ENCODE measurements around the gene GRID1.
"Not testable (repeated sequence)": the region's sequence is repeated elsewhere in the genome, so short reads cannot be mapped to it uniquely, and the experiment has no call there.

The GRID1 gene

DNA sequence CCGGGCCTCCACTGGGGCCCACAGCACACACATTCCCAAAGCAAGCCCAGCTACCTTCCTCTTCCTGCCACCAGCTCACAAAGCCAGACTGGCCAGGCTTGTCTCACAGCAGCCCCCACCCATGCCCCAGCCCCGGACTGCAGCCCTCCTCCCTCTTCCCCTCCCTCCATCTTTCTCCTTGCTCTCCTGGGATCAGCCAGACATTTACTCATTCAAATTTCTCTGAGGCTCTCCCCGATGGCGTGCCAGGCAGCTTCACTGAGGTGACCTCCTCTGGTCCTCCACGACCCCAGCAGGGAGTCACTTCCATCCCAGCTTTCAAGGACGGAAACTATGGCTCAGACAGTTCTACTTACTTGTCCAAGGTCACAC is 187.5 kb downstream of the GRID1 start:
- DNase-seq: no peak

DNA sequence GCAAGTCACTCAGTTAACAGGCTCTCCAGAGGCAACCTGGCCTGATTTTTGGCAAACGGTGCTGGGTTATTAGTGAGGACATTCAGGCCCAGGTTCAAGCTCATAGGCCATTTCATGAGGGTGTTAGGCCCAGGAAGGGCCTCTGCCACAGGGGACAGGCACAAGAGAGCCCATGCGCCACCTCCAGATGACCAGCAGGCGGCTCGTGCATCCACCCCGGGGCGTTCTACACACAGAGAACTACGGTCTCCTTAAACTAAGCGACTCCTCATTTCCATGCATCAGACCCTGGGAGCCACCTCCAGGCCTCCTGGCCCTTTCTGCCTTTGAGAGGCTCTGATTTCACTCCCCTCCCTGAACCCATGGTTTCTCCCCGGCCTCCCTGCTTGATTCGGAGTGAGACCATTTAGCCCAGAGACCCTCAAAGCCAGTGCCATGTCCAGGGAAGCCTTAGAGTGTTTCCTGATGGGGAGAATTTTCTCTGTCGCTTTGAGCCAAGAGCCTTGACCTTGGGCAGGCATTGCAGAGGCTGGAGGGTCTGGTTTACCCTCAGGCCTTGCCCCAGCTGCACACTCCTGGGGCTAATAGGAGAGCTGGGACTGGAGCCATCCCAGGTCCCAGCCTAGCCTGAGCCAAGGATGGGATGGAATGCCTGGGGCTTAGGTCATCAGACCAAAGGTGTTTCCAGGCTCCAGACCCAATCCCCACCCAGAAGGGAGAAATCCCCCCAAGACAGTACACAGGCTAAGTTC is 188.0 kb downstream of the GRID1 start:
- DNase-seq: no peak

DNA sequence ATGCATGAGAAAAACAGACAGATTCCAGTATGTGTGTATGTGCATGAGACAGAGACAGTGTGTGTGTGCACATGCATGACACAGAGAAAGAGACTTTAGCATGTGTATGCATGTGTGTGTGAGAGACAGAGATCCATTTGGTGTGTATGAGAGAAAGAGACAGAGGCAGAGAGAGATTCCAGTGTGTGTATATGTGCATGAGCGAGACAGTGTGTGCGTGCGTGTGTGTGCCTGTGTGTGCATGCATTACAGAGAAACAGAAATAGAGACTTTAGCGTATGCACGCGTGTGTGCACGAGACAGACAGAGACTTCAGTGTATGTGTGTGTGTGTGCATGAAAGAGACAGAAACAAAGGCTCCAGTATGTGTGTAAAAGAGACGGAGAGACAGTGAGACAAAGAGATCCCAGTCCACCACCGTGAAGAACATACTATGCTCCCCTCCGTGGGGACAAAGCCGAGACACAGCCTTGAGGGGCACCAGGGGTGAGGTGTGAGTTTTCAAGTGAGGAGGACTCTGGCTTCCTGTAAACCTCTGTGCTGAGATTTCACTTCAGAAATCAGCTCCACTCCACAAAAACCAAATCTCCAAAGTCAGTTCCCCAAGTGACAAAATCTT is 188.9 kb downstream of the GRID1 start:
- DNase-seq: no peak

DNA sequence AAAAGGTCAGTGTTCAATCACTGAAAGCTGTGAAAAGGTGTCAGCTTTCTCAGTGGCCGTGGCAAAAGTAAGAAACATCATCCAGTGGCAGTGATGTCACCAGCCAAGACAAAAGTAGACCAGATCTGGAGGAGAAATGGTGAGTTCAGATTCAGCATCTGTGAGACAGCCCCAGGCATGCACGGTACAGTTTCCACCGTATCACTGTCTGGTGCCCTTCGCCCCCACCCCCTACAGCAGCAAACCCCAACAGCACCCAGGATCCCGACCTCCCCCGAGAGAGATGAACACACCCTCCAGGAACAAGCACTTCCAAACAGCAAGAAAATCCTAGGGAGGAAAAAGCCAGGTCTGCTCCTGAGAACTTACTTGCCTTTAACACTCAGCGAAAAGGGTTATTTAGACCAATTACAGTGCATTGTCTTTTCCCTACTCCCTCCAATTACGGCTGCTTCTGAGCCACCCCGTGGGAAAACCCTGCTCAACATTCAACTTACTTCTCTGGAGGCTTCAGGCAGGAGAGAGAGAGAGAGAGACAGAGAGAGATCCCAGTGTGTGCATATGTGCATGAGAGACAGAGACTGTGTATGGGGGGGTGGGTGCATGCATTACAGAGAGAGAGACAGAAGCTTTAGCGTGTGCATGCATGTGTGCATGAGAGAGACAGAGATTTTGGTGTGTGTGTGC is 189.6 kb downstream of the GRID1 start:
- DNase-seq: no peak

DNA sequence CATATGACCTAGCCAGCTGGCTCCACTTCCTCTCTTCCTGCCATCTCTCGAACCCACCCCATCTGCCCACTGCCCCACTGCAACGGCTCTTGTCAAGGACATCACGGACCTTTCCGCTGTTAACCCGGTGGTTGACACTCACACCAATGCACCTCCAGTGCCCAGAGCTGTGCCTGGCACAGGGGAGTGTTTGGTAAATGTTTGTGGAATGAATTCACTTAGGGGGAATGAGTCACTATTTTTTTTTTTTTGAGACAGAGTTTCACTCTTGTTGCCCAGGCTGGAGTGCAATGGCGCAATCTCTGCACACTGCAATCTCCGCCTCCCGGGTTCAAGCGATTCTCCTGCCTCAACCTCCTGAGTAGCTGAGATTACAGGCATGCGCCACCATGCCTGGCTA is 191.1 kb downstream of the GRID1 start:
- not testable (repeated sequence) for DNase-seq

DNA sequence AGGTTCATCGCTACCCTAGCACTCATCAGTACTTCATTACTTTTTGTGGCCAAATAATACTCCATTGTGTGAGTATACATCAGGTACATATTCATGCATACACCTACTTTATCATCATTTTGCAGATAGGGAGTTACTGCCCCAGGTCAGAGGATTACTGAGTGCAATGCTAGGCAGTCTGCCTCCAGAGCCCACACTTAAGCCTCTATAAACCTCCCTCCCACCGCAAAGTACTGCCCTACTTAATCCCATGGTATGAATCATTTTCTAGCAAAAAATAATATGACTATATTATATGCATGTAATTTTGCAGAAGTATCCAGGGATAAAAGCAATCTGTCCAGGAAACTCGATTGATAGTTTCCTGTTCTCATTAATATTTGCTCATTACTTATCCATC is 194.3 kb downstream of the GRID1 start:
- DNase-seq: no peak

DNA sequence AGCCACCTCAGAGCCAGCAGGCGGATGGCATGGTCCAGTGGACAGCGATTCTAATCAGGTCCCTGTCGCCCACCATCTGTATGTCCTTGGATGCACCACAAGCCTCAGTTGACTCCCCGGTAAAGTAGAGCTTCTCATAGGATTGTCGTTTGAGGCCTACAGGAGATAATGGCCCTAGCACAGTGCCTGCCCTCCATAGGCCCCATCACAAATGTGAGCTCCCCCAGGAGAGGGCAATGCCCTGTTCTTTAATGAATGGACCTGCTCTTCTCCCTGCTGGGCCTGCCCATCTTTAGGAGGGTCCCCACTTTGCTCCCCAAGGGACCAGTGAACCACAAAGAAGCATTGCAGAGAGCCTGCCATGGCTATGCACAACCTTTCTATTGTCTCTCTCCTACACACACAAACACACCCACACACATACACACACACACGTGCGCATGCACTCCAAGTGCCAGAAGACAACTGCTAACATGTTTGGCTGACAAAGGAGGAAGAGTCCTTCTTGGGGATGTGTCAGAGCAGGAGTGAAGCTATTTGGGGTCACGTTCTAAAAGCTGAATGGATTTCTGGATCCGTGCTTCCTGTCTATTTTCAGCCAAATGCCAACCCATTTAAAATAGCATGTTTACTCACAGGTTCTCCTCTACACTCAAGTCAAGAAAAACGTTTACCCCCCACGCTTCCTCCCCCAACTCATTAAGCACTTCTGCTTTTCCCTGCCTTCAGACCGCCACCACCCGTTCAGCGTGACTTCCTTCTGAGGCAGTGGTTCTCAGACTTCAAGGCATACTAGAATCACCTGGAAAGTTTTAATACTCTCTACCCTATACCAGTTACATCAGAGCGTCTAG is 196.1 kb downstream of the GRID1 start:
- DNase-seq: no peak

DNA sequence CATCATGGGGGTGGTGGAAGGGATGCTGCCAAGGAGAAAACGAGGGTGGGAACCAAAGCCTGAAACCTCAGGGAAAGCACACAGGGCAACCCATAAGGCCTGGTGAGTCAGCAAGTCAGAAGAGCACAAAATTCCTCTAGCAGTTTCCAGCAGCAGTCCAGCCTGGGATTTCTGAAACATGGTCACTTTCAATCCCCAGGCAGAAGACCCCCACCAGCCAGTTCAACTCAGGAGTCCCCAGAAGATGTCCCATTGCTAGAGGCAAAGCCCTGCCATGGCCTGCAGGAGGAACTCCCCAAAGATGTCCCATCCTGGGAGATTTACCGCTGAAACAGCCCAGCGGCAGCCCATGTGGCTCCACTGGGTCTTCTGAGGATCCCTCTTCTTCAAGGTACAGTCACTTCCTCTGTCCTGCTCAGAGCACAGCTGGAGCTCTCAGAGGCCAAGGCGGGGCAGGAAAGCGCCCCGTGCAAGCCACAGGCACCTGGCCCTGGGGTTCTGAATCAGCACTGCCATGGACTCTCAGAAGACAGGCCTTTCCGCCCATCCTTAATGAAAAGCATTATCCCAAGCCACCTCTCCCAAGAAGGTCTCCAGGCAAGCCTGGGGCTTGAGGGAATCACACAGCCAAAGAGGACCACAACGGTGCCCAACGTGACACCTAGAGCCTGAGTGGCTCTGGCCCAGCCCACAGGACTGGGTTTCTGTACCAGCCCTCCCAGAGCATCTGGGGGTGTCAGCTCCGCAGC is 196.9 kb downstream of the GRID1 start:
- DNase-seq: no peak

DNA sequence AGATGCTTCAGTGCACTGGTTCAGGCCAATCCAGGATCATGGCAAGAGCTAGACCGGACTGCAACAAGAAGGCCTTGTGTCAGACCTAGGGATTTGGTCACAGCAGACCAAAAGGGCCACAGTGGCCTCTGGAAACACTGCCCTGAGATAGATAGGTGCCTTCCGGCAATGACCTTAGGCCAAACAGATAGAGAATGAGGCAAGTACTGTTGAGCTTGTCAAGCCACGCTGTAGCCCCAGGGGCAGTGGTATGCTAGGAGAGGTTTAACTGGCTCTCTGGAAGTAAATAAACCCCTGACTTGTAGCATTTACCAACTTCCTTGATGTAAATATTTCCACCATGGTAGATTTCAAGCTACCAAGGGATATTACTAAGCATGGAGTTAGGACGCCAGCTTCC is 197.5 kb downstream of the GRID1 start:
- no peak for DNase-seq

DNA sequence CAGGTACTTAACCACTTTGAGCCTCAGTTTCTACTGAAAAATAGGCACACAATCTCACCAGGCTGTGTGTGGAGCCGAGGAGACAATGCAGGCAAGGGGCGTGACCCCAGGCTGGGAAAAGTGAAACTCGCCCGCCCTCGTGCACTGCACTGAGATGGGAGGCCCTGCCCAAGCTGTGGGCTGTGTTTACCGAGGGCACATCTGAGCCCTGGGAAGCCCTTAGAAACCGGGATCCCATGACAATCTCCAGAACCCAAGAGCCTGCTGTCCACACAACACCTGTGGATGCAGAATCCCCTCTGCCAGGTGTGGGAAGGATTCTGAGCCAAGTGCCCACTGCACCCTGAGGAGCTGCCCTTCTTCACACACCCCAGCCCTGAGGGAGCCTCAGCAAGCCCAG is 198.3 kb downstream of the GRID1 start:
- no peak for DNase-seq

DNA sequence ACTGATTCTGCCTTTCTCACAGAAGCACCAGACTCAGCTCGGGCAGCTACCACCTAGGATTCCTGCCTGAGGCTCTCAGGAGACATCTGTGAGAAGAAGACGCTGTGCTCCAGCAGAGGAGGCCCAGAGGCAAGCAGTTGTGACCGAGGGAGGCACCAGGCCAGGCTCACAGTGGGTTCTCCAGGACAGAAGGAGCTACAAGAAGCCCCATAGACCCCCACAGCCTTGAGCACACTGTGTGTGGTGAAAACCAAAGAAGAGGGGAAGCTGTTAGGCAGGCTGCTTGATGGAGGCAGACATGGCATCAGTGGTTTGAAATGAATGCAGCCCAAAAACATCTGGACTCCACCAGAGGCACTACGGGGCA is 198.8 kb downstream of the GRID1 start:
- DNase-seq: no peak

DNA sequence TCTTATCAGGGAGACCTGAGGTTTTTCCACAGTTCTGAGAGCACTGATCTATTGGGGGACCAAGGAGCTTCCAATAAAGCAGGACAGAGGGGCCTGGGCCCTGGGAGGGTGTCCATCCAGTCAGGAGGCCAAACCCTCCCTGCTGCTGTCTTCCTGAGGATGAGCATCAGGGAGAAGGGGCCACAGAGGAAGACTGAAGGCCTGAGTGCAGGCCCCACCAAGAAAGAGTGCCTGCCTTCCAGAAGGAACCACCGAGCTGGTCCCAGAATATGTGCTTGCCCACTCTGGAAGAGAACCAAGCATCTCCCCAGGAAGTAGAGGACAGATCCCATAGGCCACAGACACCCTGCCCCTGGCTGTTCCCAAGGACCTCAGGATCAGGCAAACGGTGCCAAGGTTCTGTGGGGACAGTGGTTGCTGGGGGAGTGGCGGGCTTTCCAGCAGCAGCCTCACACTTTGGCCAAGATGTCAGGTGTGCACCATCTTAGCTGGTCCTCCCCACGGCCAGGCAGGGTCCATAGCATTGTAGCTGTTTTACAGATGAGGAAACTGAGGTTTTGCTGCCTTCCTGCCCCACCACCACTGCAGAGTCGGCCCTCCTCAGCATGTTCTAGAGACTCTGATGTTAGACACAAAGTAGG is 199.4 kb downstream of the GRID1 start:
- no peak for DNase-seq

DNA sequence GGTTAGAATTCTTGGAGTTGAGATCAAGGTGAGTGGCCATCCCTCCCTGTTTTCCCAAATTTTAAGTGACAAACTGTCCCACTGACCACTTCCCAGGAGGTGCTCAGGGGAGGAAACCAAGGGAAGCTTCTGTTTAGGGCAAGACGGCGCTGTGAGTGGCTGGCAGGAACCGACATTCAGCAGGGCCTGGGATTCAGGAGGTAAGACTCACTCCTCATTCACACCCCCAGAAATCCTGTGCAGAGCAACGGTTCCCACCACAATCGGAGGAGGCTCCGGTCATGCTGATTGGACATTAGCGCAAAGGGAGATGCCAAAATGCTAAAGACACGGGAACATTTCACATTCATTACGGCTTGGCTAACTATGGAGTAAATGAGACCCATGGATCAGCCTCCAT is 200.9 kb downstream of the GRID1 start:
- DNase-seq: no peak

DNA sequence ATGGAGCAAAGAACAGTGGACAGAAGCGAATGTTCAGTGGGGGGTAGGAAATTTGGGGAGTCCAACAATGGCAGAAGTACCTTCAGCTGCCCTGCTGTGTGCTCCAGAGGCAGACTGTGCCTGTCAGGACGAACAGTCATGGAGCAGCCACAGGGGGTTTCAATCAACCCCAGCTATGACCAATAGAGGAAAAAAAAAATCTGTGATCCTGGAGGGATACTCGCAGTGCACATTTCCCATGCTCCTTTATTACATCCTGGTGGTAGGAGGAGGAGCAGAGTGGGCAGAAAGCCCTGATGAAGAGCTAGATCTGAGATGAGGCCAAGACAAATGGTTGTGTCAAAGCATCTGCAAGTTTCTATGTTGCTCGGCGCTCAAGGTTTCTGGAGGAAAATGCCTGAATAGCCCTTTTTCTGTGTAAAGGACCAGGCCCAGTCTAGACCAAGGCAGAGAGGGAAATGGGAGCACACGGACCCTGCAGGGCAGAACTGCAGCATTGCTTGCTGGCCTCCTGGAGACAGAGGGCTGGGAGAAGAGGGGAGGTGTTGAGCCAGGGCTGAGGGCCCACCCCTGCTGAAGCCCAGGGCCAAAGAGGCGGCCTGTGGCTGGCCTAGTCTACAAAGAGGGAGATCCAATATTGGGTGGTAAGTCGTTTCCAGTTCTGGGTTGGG is 201.5 kb downstream of the GRID1 start:
- no peak for DNase-seq

DNA sequence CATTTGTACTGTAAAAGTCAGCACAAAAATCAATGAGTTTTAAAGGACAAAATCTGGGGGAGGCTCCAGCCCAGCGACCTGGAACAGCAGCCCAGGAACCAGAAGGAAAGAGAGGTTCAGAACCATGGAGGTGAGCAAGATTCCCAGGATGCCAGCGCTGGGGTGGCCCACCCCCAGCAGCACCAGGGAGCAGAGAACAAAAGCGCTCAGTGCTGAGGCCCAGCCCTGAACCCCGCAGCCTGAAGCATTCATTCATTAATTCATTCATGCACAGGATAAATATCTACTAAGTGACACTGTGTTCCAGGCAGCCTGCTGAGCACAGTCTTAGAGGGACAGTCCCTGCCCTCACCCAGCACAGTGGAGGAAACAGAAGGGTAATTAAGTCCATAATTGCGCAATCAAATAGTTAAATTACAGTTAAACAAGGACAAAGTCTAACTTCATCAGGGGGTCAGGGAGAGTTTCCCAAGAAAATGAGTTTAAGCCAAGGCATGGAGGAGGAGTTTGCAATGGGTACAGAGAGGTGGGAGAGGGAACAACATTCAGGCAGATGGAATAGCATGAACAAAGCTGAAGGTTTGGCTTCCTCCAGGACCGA is 202.3 kb downstream of the GRID1 start:
- DNase-seq: no peak

DNA sequence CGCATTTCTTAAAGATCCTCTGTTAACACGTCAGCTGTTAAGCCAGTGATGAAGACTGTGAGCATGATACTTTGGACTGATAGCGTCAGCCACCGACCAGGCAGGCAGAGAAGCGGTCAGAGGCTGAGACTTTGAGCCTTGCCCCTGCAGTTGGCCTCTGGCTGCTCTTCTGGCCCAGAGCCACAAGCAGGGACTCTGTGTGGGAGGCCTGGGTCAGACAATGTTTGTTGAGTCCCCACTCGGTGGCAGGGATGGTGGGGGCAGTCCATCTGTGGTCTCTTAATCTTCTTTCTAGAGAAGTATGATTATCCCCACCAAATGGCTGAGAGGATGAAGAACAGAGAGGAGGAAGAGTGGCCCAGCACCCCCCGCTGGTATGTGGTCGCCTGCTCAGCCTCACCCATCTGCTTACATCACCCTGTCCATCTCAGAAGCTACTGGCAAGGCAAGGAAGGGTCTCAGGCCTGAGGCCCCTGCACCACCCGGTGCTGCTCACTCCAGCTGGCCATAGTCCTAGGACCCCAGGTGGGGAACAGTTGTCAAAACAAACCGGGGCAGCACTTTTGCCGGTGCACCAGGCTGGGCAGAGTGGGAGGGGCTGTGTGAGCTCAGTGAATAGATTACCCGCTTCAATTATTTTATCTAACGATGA is 202.9 kb downstream of the GRID1 start:
- no peak for DNase-seq

DNA sequence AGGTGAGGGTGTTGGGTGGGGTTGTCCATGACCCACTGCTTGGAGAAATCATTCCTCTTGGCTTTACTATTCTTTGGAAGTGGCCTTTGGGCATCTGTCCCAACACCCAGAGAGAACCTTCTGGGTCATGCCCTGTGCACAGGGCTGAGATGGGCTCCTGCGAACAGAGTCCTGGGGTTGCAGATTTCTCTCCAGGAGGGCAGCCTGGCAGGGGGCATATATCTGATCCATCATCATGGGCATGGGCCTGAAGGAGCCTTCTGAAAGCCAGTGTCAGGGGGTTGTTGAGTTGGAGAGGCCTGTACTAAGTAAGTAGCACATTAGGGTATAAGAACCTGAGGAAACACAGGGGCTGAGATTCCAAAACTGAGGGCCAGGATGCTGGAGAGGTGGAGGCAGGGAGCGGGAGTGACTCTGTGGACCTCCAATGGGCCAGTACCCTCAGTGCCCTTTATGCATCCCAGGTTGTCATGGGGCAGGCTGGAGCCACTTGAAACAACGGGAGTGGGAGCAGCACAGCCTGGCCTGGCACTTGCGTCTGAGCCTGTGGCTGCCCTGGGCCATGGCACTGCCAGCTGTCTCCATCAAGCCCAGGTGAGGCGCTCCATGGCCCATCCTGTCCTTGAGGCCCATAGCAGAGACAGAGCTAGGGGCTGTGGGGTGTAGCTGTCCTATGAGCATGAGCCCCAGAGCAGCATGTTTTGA is 203.7 kb downstream of the GRID1 start:
- DNase-seq: no peak

DNA sequence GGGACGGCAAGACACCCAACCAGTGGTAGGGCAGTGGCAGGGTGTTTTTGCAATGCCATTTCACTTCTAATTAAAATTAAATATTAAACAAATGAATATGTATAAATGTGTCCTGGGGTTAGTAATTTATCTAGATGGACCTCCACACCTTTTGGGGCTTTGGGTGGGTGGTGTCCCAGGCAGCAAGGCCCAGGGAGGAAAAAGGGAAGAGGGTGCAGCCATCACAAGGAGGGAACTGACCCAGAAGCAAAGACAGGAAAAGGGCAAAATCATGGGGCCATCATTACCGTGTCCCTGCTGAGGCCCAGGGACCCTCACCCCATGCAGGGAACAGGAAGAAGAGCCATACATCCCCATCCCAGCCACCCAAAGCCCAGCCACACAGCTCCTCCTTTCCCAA is 204.6 kb downstream of the GRID1 start:
- DNase-seq: no peak

DNA sequence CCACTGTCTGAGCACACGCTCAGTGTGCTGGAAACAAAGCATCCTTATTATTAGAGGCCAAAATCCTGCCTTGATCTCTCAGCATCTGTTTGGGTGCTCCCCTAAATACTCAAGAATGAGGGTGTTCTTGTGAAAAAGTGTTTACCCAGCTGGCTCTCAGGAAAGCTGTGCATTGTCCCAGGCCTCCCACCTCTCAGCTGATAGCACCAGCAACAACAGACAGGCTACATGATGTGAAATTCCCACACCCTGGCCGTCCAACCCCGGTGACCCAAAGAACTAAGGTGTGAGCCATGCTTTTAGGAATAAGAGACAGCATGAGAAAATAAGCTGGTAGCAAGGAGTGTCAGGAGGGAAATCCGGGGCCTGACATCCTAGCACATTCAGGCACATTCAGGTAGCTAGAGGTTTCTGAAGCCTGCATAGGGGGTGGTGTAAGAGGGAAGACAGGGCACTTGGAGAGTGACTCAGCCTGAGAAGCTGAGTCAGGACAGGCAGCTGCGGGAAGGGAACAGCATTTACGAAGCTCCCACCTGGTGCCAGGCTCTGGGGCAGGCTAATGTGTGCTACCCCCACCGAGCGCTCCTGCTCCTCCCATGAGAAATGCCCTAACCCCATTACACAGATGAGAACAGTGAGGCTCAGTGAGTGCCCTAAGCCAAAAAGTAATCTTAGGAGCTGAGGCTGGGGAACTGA is 205.6 kb downstream of the GRID1 start:
- DNase-seq: no peak
